ENCODE measurements around the gene ENOPH1. TPM values are rescaled to one million over a fixed set of nuclear protein-coding genes. Genes with fewer than 3 reads are reported as not detected.

ENOPH1 gene
- total and polyA plus RNA-seq, 4 donors, result 17.1 to 24.4 (median 17.6) TPM

GRCh38 chr4:82439088-82439487 is 8.7 kb downstream of the ENOPH1 start:
- intact Hi-C loops (cut with DNase I), result loop anchor here in 1 of 2 donors (10.0 kb wide), 1 partner anchor 596 kb away; the partner anchor contains the start of gene COPS4
- Histone ChIP-seq H3K4me3 (ENCODE audit: low read length in 2 of 2) (no peak overlapping the region), H3K27me3 (ENCODE audit: control insufficient read depth in 1 of 2, insufficient read depth in 2 of 2, low read length in 1 of 2) (no peaks in the 10 kb centered on the region), H3K27ac (ENCODE audit: low read depth in 1 of 2, low read length in 2 of 2) (no peak overlapping the region), H3K4me1 (ENCODE audit: control insufficient read depth in 1 of 2, insufficient read depth in 2 of 2, low read length in 2 of 2) (no peaks in the 10 kb centered on the region), H3K36me3 (ENCODE audit: control insufficient read depth in 1 of 2, insufficient read depth in 2 of 2, low read length in 1 of 2) (no peaks in the 10 kb centered on the region), H3K9me3 (ENCODE audit: control insufficient read depth, low read length) (no peaks in the 10 kb centered on the region)
- 89 to 92% methylated on average over 2 of the region's 2 CpGs for WGBS, 2 donors
- ATAC-seq (ENCODE audit: low FRiP score), result no peak
- no peak for DNase-seq

GRCh38 chr4:82447886-82448285 is 17.5 kb downstream of the ENOPH1 start:
- H3K27ac ChIP-seq (ENCODE audit: low read depth in 1 of 2, low read length in 2 of 2), result no peak overlapping the region
- 84 to 94% methylated on average over 1 of the region's 1 CpG for WGBS, 2 donors
- no peak for DNase-seq
- intact Hi-C loops (cut with DNase I), result no loop called here
- H3K36me3 ChIP-seq (ENCODE audit: control insufficient read depth in 1 of 2, insufficient read depth in 2 of 2, low read length in 1 of 2), result peaks cover 4% of the 10 kb centered on the region in 2 donors
- no peak for ATAC-seq (ENCODE audit: low FRiP score)
- H3K27me3 ChIP-seq (ENCODE audit: control insufficient read depth in 1 of 2, insufficient read depth in 2 of 2, low read length in 1 of 2), result no peaks in the 10 kb centered on the region
- H3K4me3 ChIP-seq (ENCODE audit: low read length in 2 of 2), result no peak overlapping the region
- H3K4me1 ChIP-seq (ENCODE audit: control insufficient read depth in 1 of 2, insufficient read depth in 2 of 2, low read length in 2 of 2), result no peaks in the 10 kb centered on the region
- no peaks in the 10 kb centered on the region for H3K9me3 ChIP-seq (ENCODE audit: control insufficient read depth, low read length)

- 82 to 86% methylated on average over 13 of the region's 13 CpGs for WGBS, 2 donors
- no peaks in the 10 kb centered on the region for H3K4me1 ChIP-seq (ENCODE audit: control insufficient read depth in 1 of 2, insufficient read depth in 2 of 2, low read length in 2 of 2)
- H3K4me3 ChIP-seq (ENCODE audit: low read length in 2 of 2), result no peak overlapping the region
- DNase-seq (no peak), ATAC-seq (ENCODE audit: low FRiP score) (no peak)
- peaks cover 4% of the 10 kb centered on the region in 2 donors for H3K36me3 ChIP-seq (ENCODE audit: control insufficient read depth in 1 of 2, insufficient read depth in 2 of 2, low read length in 1 of 2)
- intact Hi-C loops (cut with DNase I), result no loop called here
- H3K9me3 ChIP-seq (ENCODE audit: control insufficient read depth, low read length), result no peaks in the 10 kb centered on the region
- no peak overlapping the region for H3K27ac ChIP-seq (ENCODE audit: low read depth in 1 of 2, low read length in 2 of 2)
- no peaks in the 10 kb centered on the region for H3K27me3 ChIP-seq (ENCODE audit: control insufficient read depth in 1 of 2, insufficient read depth in 2 of 2, low read length in 1 of 2)
Observed at GRCh38 chr4:82450966-82451755, 20.8 kb downstream of the ENOPH1 start.

GRCh38 chr4:82452026-82452425 is 21.6 kb downstream of the ENOPH1 start:
- DNase-seq (no peak), ATAC-seq (ENCODE audit: low FRiP score) (no peak)
- intact Hi-C loops (cut with DNase I), result no loop called here
- Histone ChIP-seq H3K27ac (ENCODE audit: low read depth in 1 of 2, low read length in 2 of 2) (no peak overlapping the region), H3K4me3 (ENCODE audit: low read length in 2 of 2) (no peak overlapping the region), H3K36me3 (ENCODE audit: control insufficient read depth in 1 of 2, insufficient read depth in 2 of 2, low read length in 1 of 2) (peaks cover 4% of the 10 kb centered on the region in 2 donors), H3K9me3 (ENCODE audit: control insufficient read depth, low read length) (no peaks in the 10 kb centered on the region), H3K27me3 (ENCODE audit: control insufficient read depth in 1 of 2, insufficient read depth in 2 of 2, low read length in 1 of 2) (no peaks in the 10 kb centered on the region), H3K4me1 (ENCODE audit: control insufficient read depth in 1 of 2, insufficient read depth in 2 of 2, low read length in 2 of 2) (no peaks in the 10 kb centered on the region)
- WGBS, 2 donors, result 99% methylated on average over 7 of the region's 7 CpGs

GRCh38 chr4:82457266-82457665 is 26.9 kb downstream of the ENOPH1 start:
- no peaks in the 10 kb centered on the region for H3K4me1 ChIP-seq (ENCODE audit: control insufficient read depth in 1 of 2, insufficient read depth in 2 of 2, low read length in 2 of 2)
- no peaks in the 10 kb centered on the region for H3K27me3 ChIP-seq (ENCODE audit: control insufficient read depth in 1 of 2, insufficient read depth in 2 of 2, low read length in 1 of 2)
- 92 to 95% methylated on average over 7 of the region's 7 CpGs for WGBS, 2 donors
- no peak overlapping the region for H3K4me3 ChIP-seq (ENCODE audit: low read length in 2 of 2)
- no peaks in the 10 kb centered on the region for H3K9me3 ChIP-seq (ENCODE audit: control insufficient read depth, low read length)
- DNase-seq (no peak), ATAC-seq (ENCODE audit: low FRiP score) (no peak)
- H3K36me3 ChIP-seq (ENCODE audit: control insufficient read depth in 1 of 2, insufficient read depth in 2 of 2, low read length in 1 of 2), result peaks cover 0 to 12% of the 10 kb centered on the region in 2 donors
- H3K27ac ChIP-seq (ENCODE audit: low read depth in 1 of 2, low read length in 2 of 2), result no peak overlapping the region
- intact Hi-C loops (cut with DNase I), result no loop called here

GRCh38 chr4:82458729-82459128 is 28.3 kb downstream of the ENOPH1 start:
- Histone ChIP-seq H3K9me3 (ENCODE audit: control insufficient read depth, low read length) (no peaks in the 10 kb centered on the region), H3K27me3 (ENCODE audit: control insufficient read depth in 1 of 2, insufficient read depth in 2 of 2, low read length in 1 of 2) (no peaks in the 10 kb centered on the region), H3K4me3 (ENCODE audit: low read length in 2 of 2) (no peak overlapping the region), H3K4me1 (ENCODE audit: control insufficient read depth in 1 of 2, insufficient read depth in 2 of 2, low read length in 2 of 2) (no peaks in the 10 kb centered on the region), H3K36me3 (ENCODE audit: control insufficient read depth in 1 of 2, insufficient read depth in 2 of 2, low read length in 1 of 2) (peaks cover 0 to 11% of the 10 kb centered on the region in 2 donors), H3K27ac (ENCODE audit: low read depth in 1 of 2, low read length in 2 of 2) (no peak overlapping the region)
- DNase-seq (no peak), ATAC-seq (ENCODE audit: low FRiP score) (no peak)
- WGBS, 2 donors, result 61 to 85% methylated on average over 2 of the region's 2 CpGs
- intact Hi-C loops (cut with DNase I), result no loop called here

- Histone ChIP-seq H3K4me3 (ENCODE audit: low read length in 2 of 2) (no peak overlapping the region), H3K9me3 (ENCODE audit: control insufficient read depth, low read length) (no peaks in the 10 kb centered on the region), H3K4me1 (ENCODE audit: control insufficient read depth in 1 of 2, insufficient read depth in 2 of 2, low read length in 2 of 2) (no peaks in the 10 kb centered on the region), H3K27me3 (ENCODE audit: control insufficient read depth in 1 of 2, insufficient read depth in 2 of 2, low read length in 1 of 2) (no peaks in the 10 kb centered on the region), H3K36me3 (ENCODE audit: control insufficient read depth in 1 of 2, insufficient read depth in 2 of 2, low read length in 1 of 2) (peaks cover 0 to 11% of the 10 kb centered on the region in 2 donors), H3K27ac (ENCODE audit: low read depth in 1 of 2, low read length in 2 of 2) (no peak overlapping the region)
- intact Hi-C loops (cut with DNase I), result loop anchor here (2.0 to 10.0 kb wide), 6 partner anchors 336 to 1173 kb away; partner anchors contain the start of genes COQ2 (in 1 of the 2) and SCD5 (in 1 of the 2)
- ATAC-seq (ENCODE audit: low FRiP score) (no peak), DNase-seq (no peak)
- 69 to 74% methylated on average over 2 of the region's 2 CpGs for WGBS, 2 donors
Observed at GRCh38 chr4:82461710-82462109, 31.3 kb downstream of the ENOPH1 start.

GRCh38 chr4:82462415-82462831 is 32.0 kb downstream of the ENOPH1 start:
- H3K36me3 ChIP-seq (ENCODE audit: control insufficient read depth in 1 of 2, insufficient read depth in 2 of 2, low read length in 1 of 2), result peaks cover 0 to 9% of the 10 kb centered on the region in 2 donors
- intact Hi-C loops (cut with DNase I), result loop anchor here (2.0 to 10.0 kb wide), 6 partner anchors 335 to 1172 kb away; partner anchors contain the start of genes COQ2 (in 1 of the 2) and SCD5 (in 1 of the 2)
- ATAC-seq (ENCODE audit: low FRiP score) (peak; percentile 94), DNase-seq (peak; percentile 82 to 92)
- H3K27me3 ChIP-seq (ENCODE audit: control insufficient read depth in 1 of 2, insufficient read depth in 2 of 2, low read length in 1 of 2), result no peaks in the 10 kb centered on the region
- no peaks in the 10 kb centered on the region for H3K9me3 ChIP-seq (ENCODE audit: control insufficient read depth, low read length)
- WGBS, 2 donors, result 4 to 6% methylated on average over 7 of the region's 7 CpGs
- H3K27ac ChIP-seq (ENCODE audit: low read depth in 1 of 2, low read length in 2 of 2), result no peak overlapping the region
- no peak overlapping the region for H3K4me3 ChIP-seq (ENCODE audit: low read length in 2 of 2)
- H3K4me1 ChIP-seq (ENCODE audit: control insufficient read depth in 1 of 2, insufficient read depth in 2 of 2, low read length in 2 of 2), result no peaks in the 10 kb centered on the region

- Histone ChIP-seq H3K4me3 (ENCODE audit: low read length in 2 of 2) (no peak overlapping the region), H3K9me3 (ENCODE audit: control insufficient read depth, low read length) (no peaks in the 10 kb centered on the region), H3K36me3 (ENCODE audit: control insufficient read depth in 1 of 2, insufficient read depth in 2 of 2, low read length in 1 of 2) (peaks cover 0 to 7% of the 10 kb centered on the region in 2 donors), H3K4me1 (ENCODE audit: control insufficient read depth in 1 of 2, insufficient read depth in 2 of 2, low read length in 2 of 2) (no peaks in the 10 kb centered on the region), H3K27me3 (ENCODE audit: control insufficient read depth in 1 of 2, insufficient read depth in 2 of 2, low read length in 1 of 2) (no peaks in the 10 kb centered on the region), H3K27ac (ENCODE audit: low read depth in 1 of 2, low read length in 2 of 2) (no peak overlapping the region)
- DNase-seq (no peak), ATAC-seq (ENCODE audit: low FRiP score) (no peak)
- intact Hi-C loops (cut with DNase I), result loop anchor here (2.0 to 10.0 kb wide), 6 partner anchors 334 to 1172 kb away; partner anchors contain the start of genes COQ2 (in 1 of the 2) and SCD5 (in 1 of the 2)
- 98 to 100% methylated on average over 1 of the region's 1 CpG for WGBS, 2 donors
Observed at GRCh38 chr4:82463221-82463620, 32.8 kb downstream of the ENOPH1 start.
